HG02943 (cell line): ENCODE results near the gene B4GALT1.

Source experiments
- ATAC-seq: cut with Tn5 transposase; IDR thresholded peaks from one replicate; pipeline ENCODE4 v1.9.1; 2021; ENCODE audit warnings: mild to moderate bottlenecking, low read depth, moderate library complexity; ENCODE audit not compliant: unreplicated experiment

The B4GALT1 gene

GRCh38 chr9:33125871-33126823 is 41.0 kb downstream of the B4GALT1 start:
- no peak for ATAC-seq

DNA sequence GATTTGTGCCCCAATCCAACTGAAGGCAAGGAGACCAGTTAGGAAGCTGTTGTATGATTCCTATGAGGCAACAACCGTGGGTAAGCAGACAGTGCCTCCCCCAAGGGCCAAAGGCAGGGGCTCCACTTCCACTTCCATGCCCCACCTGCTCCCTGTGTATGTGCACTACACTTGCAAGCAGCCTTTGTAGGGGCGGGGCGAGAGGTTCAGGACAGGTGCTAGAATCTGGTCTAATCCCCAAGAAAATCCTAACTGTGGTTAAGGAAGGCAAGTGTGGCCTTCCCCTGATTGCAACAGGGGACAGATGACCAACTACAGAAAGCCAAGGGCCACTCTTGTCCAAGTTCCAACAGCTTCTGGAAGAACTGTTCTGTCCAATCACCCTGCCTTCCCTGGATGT is 41.7 kb downstream of the B4GALT1 start:
- ATAC-seq = no peak

GRCh38 chr9:33124751-33125381 is 42.3 kb downstream of the B4GALT1 start:
- no peak for ATAC-seq

DNA sequence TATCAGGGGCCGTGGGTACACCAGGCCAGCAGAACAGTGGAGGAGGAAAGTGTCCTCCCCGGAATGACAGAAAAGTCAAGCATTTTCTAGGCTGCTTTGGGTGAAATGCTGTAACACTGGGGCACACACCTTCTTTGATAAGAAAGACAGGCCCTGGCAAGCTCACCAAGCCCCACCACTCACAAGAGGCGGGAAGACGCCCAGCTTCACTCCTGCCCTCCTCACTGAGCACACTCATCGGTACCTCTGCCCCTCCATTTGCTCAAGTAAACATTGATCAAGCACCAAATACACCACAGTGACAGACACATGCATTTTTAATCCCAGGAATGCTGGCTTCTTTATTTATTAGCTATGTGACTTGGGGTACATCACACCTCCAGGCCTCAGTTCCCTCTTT is 43.1 kb downstream of the B4GALT1 start:
- ATAC-seq = no peak

GRCh38 chr9:33123407-33124031 is 43.6 kb downstream of the B4GALT1 start:
- no peak for ATAC-seq

GRCh38 chr9:33120620-33121019 is 46.5 kb downstream of the B4GALT1 start:
- ATAC-seq = no peak

GRCh38 chr9:33117796-33118195 is 49.3 kb downstream of the B4GALT1 start:
- ATAC-seq = no peak

GRCh38 chr9:33117306-33117705 is 49.8 kb downstream of the B4GALT1 start:
- ATAC-seq = no peak

DNA sequence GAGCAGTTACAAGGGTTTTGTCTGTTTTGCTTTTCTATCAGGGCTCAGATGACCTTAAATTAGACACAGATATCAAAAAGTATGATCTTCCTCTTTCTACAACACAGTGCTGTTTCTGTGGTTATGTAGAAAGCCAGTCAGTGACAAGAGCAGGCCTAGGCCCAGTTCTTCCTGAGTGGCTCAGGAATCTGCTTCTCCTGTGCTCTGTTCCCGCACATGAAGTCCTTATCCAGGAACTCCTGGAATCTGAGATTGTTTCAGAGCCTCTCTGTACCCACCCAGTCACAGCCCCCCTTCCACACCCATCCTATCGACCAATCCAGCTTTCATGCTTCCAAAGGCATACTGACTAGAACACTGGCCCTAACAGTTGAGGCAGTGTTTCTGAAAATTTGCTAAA is 50.3 kb downstream of the B4GALT1 start:
- ATAC-seq = no peak

DNA sequence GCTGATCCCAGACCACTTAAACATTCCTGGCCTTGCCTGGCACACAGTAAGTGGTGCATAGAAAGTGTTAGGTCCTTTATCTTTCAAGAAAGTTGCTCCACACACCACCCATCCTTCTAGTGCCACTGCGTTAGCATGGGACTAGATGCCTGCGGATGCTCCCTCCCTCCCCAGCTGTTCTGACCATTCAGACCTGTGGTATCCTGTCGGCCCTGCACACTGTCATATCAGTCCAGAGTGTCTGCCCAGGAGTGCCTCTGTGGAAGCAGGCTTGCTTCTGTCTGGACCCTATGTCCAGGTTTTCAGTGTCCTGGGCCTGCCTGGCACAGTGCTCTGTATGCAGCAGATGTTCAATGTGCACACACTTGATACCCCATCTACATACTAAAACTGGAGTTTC is 52.4 kb downstream of the B4GALT1 start:
- ATAC-seq = no peak

DNA sequence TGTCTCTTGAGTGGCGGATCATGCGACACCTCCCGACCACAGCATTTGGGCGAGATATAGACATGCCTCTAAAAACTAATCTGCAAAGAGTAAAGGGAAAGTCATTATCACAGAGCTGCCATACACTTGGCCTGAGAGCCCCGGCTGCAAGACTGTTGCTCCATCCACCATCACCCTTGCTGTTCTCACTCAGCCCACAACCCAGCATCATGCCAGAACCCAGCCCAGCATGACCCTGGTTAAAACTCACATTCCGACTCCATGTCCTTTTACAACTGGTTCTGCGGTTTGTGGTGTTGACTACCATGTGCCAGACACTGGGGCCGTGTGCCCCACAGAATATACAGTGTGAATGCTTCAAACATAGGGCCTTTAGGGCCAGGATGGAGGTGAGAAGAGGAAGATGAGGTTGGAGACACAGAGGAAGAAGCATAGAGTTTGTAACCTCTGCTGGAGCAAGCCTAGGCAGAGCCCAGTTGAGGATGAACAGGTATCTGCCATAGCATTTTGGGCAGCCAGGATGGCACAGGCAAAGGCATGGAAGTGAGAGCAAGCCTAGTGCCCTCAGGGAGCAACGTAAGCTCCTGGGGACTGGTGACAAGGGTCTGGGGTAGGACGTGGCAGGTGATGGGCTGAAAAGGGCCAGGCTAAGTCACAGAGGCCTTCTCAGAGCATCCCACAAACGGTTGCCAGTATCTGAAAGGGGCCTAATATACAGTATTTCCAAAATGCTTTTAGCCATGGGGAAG is 53.2 kb downstream of the B4GALT1 start:
- no peak for ATAC-seq

- no peak for ATAC-seq
These were observed 55.0 kb downstream of the B4GALT1 start for GRCh38 chr9:33112094-33112493.

DNA sequence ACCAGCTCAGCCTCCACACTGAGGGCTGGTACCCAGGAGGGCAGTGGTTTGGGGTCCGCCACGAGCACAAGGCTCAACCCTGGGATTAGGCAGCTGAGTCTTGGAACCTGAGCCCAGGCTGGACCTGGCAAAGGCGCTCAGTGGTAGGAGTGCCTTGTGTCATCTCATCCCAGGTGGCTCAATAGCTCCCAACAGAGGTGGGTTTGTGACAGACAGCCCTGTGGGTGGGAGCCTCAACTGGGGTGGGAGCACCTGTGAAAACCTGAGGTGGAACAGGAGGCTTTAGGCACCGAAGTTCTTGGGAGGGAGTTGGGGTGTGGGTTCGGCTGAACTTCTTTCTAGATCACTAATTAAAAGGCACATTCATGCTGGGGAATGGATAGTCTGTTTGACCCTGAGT is 55.5 kb downstream of the B4GALT1 start:
- ATAC-seq = no peak

- ATAC-seq = no peak
These were observed 56.5 kb downstream of the B4GALT1 start for GRCh38 chr9:33110686-33111085.

DNA sequence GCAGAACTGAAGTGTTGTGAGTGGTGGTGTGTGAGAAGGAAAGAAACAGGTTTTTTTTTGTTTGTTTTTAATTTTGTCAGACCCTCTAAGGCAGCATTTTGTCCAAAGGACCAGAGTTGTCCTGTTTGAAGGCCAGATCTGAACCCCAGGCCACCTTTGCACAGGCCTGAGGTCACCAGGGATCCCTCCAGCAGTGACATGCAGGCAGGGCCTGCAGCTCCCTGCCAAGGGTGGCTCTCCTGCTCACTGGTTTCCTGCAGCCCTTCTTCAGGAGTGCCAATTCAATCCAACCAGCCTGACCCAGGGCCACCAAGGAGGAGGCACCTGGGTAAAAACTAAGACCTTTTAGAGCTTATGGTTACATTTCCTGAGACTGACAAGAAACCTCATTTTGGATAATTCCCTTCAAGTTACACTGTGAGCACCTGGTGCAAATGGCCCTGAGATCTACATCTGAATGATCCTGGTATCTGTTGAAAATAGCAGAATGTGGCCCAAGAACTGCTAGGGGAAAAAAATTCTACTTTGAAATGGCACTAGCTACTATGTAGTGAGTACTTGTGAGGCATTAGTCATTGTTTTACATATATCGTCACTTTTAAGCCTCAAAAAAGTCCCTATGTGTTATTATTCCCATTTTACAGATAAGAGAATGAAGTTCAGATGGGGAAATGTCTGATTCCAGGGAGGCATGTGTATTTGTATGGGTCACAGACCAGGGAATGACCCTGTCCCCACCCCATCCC is 57.1 kb downstream of the B4GALT1 start:
- ATAC-seq = no peak

DNA sequence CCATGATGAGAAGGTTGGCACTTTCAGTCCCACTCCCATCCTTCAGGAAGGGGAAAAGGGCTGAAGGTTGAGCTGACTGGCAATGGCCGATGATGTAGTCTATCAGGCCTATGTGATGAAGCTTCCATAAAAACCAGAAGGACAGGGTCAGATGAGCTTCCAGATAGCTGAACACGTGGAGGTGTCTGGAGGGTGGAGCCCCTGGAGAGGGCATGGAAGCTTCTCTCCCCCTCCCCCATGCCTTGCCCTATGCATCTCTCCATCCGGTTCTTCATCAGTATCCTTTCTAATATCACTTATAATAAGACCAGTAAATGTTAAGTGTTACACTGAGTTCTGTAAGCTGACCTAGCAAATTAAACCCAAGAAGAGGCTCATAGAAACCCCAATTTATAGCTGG is 58.0 kb downstream of the B4GALT1 start:
- ATAC-seq = no peak

DNA sequence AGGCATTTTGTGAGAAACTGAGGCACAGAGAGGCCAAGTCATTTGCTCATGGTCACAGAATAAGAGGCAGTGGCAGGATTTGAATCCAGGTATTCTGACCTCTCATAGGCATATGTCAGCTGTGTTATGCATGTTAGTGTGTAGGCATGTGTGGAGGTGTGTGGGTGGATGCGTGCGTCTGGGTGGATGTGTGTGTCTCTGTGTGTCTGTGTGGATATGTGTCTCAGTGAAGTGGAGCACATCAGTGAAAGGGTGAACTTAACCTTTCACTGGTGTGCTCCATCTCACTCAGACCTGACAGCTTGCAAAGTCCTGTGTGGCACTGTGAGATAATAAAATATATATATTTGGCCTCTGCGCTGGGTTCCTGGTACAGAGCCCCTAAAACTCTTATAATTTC is 58.7 kb downstream of the B4GALT1 start:
- ATAC-seq = no peak

- no peak for ATAC-seq
These were observed 59.4 kb downstream of the B4GALT1 start for GRCh38 chr9:33107762-33108161.

- ATAC-seq = no peak
These were observed 60.1 kb downstream of the B4GALT1 start for GRCh38 chr9:33106827-33107621.
